HCT116 (cell line): ENCODE measurements around the gene RGS18.

Source experiments
- CBX3 ChIP-seq: IDR thresholded peaks from 2 replicates; pipeline ENCODE4 v1.6.1; 2012; ENCODE audit warnings: low read depth
- EZH2 ChIP-seq: fragments of 200-600 bp; sonication (generic); IDR thresholded peaks from 2 replicates; pipeline ENCODE4 v1.6.1; 2017; ENCODE audit warnings: antibody characterized with exemption, mixed run types
- EZH2phosphoT487 ChIP-seq: fragments of 200-600 bp; IDR thresholded peaks from 2 replicates; pipeline ENCODE4 v1.6.1; 2018; ENCODE audit warnings: antibody characterized with exemption, borderline replicate concordance
- FOSL1 ChIP-seq: IDR thresholded peaks from 2 replicates; pipeline ENCODE4 v1.6.1; 2012; ENCODE audit warnings: low read depth
- POLR2AphosphoS5 ChIP-seq: IDR thresholded peaks from 2 replicates; pipeline ENCODE4 v1.6.1; 2011; ENCODE audit warnings: mild to moderate bottlenecking, low read depth, low read length, moderate library complexity
- SP1 ChIP-seq: IDR thresholded peaks from 2 replicates; pipeline ENCODE4 v1.6.1; 2012; ENCODE audit warnings: low read depth
- TF ChIP-seq, protein P1 (sequence below), 3 experiments: fragments of 200-600 bp in 1 of 3; sonication (generic) in 1 of 3; IDR thresholded peaks in 2 of 3; conservative IDR thresholded peaks in 1 of 3; 2 replicates each; pipeline ENCODE4 v1.5.1; 2012 to 2017; ENCODE audit warnings: low read depth in 2 of 3, low read length in 2 of 3, antibody characterized with exemption in 1 of 3, borderline replicate concordance in 1 of 3, control low read depth in 1 of 3, mild to moderate bottlenecking in 1 of 3, mixed read lengths in 1 of 3, mixed run types in 1 of 3, moderate library complexity in 1 of 3; ENCODE audit not compliant: insufficient read depth in 1 of 3

DNA sequence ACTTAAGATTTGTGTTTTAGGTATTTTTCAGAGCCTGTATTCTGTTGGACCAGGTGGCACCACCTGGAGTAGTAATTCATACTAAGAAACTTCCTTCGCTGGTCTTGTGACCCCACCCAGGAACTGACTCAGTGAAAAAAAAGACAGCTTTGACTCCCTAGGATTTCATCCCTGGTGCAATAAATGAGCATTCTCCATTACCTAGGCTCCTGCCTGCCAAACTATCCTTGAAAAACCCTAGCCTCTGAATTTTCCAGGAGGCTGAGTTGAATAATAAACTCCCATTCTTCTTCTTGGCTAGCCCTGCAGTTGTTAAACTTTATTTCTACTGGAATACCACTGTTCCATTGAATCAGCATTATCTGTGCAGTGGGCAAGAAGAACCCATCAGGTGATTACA lies 10.6 kb upstream of the RGS18 start:
- TF ChIP-seq, protein P1, sequence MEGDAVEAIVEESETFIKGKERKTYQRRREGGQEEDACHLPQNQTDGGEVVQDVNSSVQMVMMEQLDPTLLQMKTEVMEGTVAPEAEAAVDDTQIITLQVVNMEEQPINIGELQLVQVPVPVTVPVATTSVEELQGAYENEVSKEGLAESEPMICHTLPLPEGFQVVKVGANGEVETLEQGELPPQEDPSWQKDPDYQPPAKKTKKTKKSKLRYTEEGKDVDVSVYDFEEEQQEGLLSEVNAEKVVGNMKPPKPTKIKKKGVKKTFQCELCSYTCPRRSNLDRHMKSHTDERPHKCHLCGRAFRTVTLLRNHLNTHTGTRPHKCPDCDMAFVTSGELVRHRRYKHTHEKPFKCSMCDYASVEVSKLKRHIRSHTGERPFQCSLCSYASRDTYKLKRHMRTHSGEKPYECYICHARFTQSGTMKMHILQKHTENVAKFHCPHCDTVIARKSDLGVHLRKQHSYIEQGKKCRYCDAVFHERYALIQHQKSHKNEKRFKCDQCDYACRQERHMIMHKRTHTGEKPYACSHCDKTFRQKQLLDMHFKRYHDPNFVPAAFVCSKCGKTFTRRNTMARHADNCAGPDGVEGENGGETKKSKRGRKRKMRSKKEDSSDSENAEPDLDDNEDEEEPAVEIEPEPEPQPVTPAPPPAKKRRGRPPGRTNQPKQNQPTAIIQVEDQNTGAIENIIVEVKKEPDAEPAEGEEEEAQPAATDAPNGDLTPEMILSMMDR (IDR thresholded peaks at IDR 0.05 in 2 of 3, conservative IDR thresholded peaks at IDR 0.05 in 1 of 3; ENCODE audit: borderline replicate concordance in 1 of 3, insufficient read depth in 1 of 3, low read depth in 2 of 3, low read length in 2 of 3): no peak
- TF ChIP-seq CBX3 (no peak), SP1 (no peak), EZH2phosphoT487 (no peak), POLR2AphosphoS5 (no peak), EZH2 (no peak), FOSL1 (no peak)
